Measurements from ENCODE around the gene ASTN2. TPM values are rescaled to one million over a fixed set of nuclear protein-coding genes. Genes with fewer than 3 reads are reported as not detected.
A peak's percentile ranks its signal among the peaks of the same experiment; 100 is the strongest.

Gene ASTN2
- total and polyA plus RNA-seq, 10 donors = 0.87 to 6.1 (median 3.7) TPM

DNA sequence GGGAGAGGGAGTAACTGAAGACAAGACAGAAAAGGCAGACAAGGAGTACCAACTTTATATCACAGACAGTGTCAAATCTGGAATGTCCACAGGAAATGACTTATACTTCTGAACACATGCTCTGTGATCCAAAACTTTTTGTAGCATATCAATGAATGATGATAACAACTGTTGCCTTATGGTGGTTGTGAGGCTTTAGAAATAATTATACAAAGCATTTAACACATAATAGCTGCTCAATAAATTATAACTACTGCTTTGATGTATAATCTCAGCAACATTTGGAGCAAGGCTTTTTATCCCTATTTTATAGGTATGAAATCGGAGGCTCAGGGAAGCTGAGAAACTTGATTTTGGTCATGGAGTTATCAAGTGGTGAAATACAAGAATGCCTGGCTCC is 3.3 kb upstream of the ASTN2 start:
- H3K4me3 ChIP-seq = no peak overlapping the region
- 80 to 93% (median 88%) methylated on average over 1 of the region's 1 CpG for WGBS, 5 donors
- H3K27me3 ChIP-seq (replicated peaks in 1 of 7) = peaks cover 0 to 68% (median 34%) of the 10 kb centered on the region in 7 donors
- TF ChIP-seq POLR2A (IDR thresholded peaks at IDR 0.05) (no peak), POLR2AphosphoS5 (IDR thresholded peaks at IDR 0.05) (no peak)
- TF ChIP-seq, protein P1, sequence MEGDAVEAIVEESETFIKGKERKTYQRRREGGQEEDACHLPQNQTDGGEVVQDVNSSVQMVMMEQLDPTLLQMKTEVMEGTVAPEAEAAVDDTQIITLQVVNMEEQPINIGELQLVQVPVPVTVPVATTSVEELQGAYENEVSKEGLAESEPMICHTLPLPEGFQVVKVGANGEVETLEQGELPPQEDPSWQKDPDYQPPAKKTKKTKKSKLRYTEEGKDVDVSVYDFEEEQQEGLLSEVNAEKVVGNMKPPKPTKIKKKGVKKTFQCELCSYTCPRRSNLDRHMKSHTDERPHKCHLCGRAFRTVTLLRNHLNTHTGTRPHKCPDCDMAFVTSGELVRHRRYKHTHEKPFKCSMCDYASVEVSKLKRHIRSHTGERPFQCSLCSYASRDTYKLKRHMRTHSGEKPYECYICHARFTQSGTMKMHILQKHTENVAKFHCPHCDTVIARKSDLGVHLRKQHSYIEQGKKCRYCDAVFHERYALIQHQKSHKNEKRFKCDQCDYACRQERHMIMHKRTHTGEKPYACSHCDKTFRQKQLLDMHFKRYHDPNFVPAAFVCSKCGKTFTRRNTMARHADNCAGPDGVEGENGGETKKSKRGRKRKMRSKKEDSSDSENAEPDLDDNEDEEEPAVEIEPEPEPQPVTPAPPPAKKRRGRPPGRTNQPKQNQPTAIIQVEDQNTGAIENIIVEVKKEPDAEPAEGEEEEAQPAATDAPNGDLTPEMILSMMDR (IDR thresholded peaks at IDR 0.05 in 8 of 11, conservative IDR thresholded peaks at IDR 0.05 in 3 of 11) = no peak
- no peak for DNase-seq
- intact Hi-C loops (cut with DNase I; ENCODE audit: low total_unique reads) = loop anchor here (10.0 kb wide), 1 partner anchor 683 kb away; no protein-coding TSS in a partner anchor
- peaks cover 0 to 22% (median 13%) of the 10 kb centered on the region in 6 donors for H3K4me1 ChIP-seq
- H3K9me3 ChIP-seq = no peaks in the 10 kb centered on the region
- no peaks in the 10 kb centered on the region for H3K36me3 ChIP-seq
- no peak overlapping the region for H3K27ac ChIP-seq

DNA sequence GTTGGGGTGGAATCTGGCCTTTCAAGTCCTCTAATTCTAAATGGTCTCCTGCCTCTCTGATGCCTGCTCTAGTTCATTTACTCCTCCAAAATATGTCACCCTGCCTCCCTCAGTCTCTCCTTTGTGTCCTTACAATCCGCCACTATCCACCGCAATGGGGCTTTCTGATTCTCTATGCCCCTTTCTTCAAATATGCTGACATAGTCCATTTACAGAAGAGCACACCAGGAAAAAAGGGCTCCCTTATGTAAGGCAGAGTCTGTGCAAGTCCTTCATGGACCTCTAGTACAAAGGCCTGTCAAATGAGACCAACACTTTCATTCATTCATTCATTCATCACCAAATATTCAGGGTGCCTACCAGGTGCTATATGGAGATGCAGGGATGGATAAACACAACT is 2.0 kb upstream of the ASTN2 start:
- H3K4me1 ChIP-seq = peaks cover 0 to 35% (median 17%) of the 10 kb centered on the region in 6 donors
- no peak for DNase-seq
- WGBS, 5 donors = 89 to 95% (median 93%) methylated on average over 2 of the region's 2 CpGs
- intact Hi-C loops (cut with DNase I; ENCODE audit: low total_unique reads) = loop anchor here (10.0 kb wide), 1 partner anchor 682 kb away; no protein-coding TSS in a partner anchor
- TF ChIP-seq, protein P1 (IDR thresholded peaks at IDR 0.05 in 8 of 11, conservative IDR thresholded peaks at IDR 0.05 in 3 of 11) = no peak
- no peak for TF ChIP-seq POLR2A (IDR thresholded peaks at IDR 0.05)
- H3K9me3 ChIP-seq = no peaks in the 10 kb centered on the region
- H3K27me3 ChIP-seq (replicated peaks in 1 of 7) = peaks cover 4 to 74% (median 46%) of the 10 kb centered on the region in 7 donors
- H3K27ac ChIP-seq = no peak overlapping the region
- no peak overlapping the region for H3K4me3 ChIP-seq
- no peaks in the 10 kb centered on the region for H3K36me3 ChIP-seq

DNA sequence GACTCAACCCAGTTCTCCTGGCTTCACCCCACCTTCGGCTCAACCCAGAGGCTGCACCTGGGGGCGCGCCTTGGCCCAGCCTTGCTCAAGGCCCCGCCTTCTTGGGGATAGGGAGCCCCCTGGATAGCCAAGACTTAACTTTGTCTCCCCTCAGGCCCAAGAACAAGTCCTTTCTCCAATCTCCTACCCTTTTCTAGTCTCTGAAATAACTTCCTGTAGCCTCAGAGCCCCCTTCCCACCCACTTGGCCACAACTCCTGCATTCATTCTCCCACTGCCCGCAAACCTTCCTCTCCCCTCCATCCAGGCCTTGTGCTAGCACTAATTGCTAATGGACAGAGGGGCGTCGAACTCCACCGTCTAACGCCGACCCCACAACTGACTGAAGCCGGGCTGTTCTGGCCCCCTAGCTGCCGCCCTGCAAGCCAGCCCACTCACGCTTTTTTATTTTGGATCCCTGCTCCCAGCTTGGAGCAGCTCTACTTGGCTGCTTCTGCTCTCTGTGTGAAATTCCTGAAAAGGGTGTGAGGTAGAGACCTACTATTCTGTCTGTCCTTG is 579 bp upstream of the ASTN2 start:
- TF ChIP-seq, protein P1 (IDR thresholded peaks at IDR 0.05 in 8 of 11, conservative IDR thresholded peaks at IDR 0.05 in 3 of 11) = no peak
- TF ChIP-seq POLR2AphosphoS5 (IDR thresholded peaks at IDR 0.05) = no peak
- TF ChIP-seq POLR2A (IDR thresholded peaks at IDR 0.05) = no peak
- H3K27me3 ChIP-seq (replicated peaks in 1 of 7) = peaks cover 4 to 83% (median 46%) of the 10 kb centered on the region in 7 donors
- peaks cover 0 to 39% (median 17%) of the 10 kb centered on the region in 6 donors for H3K4me1 ChIP-seq
- H3K36me3 ChIP-seq = no peaks in the 10 kb centered on the region
- no peak for DNase-seq
- WGBS, 5 donors = 7 to 10% (median 9%) methylated on average over 13 of the region's 13 CpGs
- H3K4me3 ChIP-seq = peak overlapping the region in 4 of 8 donors; percentile 33 to 65 (median 44)
- intact Hi-C loops (cut with DNase I; ENCODE audit: low total_unique reads) = loop anchor here (10.0 kb wide), 1 partner anchor 681 kb away; no protein-coding TSS in a partner anchor
- H3K9me3 ChIP-seq = no peaks in the 10 kb centered on the region
- H3K27ac ChIP-seq = no peak overlapping the region

DNA sequence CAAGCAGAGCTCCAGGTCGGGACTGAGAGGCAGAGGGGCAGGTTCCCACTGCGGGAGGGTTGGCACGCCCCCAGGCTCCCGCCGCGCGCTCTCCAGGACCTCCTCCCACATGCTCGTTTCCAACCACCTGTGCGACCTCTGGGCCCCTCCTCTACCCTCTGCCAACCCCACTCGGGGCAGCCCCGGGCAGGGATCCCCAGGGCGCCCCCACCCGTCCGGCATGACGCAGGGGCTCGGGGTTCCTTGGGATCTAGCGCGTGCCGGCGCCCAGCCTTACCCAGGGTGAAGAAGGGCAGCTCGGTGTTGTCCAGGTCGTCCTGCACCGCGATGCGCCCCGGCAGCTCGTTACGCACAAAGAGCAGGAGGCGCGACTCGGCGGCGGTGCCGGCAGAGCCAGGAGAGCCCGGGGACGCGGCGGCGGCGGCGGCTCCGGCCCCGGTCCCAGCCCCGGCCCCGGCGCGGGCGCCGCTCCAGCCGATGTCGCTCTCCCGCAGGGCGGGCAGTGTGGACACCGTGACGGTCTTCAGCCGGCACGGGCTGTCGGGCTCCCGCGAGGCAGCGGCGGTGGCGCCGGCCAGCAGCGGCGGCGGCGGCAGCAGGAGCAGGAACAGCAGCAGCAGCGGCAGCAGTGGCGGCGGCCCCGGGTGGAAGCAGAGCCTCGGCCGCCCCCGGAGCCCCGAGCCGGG is 494 bp downstream of the ASTN2 start:
- 1 to 6% (median 2%) methylated on average over 36 to 77 of the region's 77 CpGs for WGBS, 5 donors
- no peaks in the 10 kb centered on the region for H3K9me3 ChIP-seq
- intact Hi-C loops (cut with DNase I; ENCODE audit: low total_unique reads) = loop anchor here (10.0 kb wide), 1 partner anchor 680 kb away; no protein-coding TSS in a partner anchor
- H3K4me1 ChIP-seq = peaks cover 0 to 39% (median 17%) of the 10 kb centered on the region in 6 donors
- no peaks in the 10 kb centered on the region for H3K36me3 ChIP-seq
- peaks cover 4 to 76% (median 46%) of the 10 kb centered on the region in 7 donors for H3K27me3 ChIP-seq (replicated peaks in 1 of 7)
- H3K27ac ChIP-seq = no peak overlapping the region
- TF ChIP-seq, protein P1 (IDR thresholded peaks at IDR 0.05 in 8 of 11, conservative IDR thresholded peaks at IDR 0.05 in 3 of 11) = no peak
- TF ChIP-seq POLR2AphosphoS5 (IDR thresholded peaks at IDR 0.05) = no peak
- TF ChIP-seq POLR2A (IDR thresholded peaks at IDR 0.05) = no peak
- peak overlapping the region; percentile 12 to 65 (median 36) for H3K4me3 ChIP-seq
- no peak for DNase-seq

Measured in spleen (tissue), 11 donors.